MCF 10A (cell line): ENCODE data around the gene FAM200B. TPM values are rescaled to one million over a fixed set of nuclear protein-coding genes. Genes with fewer than 3 reads are reported as not detected.

Experiments
- BruUV-seq: library from RNA; stranded (reverse); fragments of 400-500 nt; replicated peaks from 2 replicates; lab custom pipeline; 2021; lab: Mats Ljungman, UMichigan
- CTCF ChIA-PET: fragments of 300-600 bp; sonication (Branson Sonifier 250); formaldehyde crosslinking; extraction: SDS; loops from one replicate; lab custom pipeline; 2021; ENCODE audit warnings: antibody characterized with exemption, inconsistent platforms; lab: Yijun Ruan, JAX
- POLR2A ChIA-PET: fragments of 300-600, 350-650 bp; sonication (Branson Sonifier 250); formaldehyde crosslinking; extraction: SDS; loops from one replicate; lab custom pipeline; 2020; ENCODE audit warnings: antibody characterized with exemption, inconsistent platforms; lab: Yijun Ruan, JAX
- DNase-seq: peaks from one replicate; pipeline ENCODE4 v3.0.0-alpha.2; 2018; ENCODE audit not compliant: unreplicated experiment
- H3K27ac Mint-ChIP-seq: one replicate; pipeline ENCODE4 v1.8.0; 2022; ENCODE audit warnings: mild to moderate bottlenecking, low read depth, mixed read lengths; ENCODE audit not compliant: unreplicated experiment
- H3K27me3 Mint-ChIP-seq: one replicate; pipeline ENCODE4 v1.8.0; 2022; ENCODE audit warnings: mixed read lengths; ENCODE audit not compliant: insufficient read depth, unreplicated experiment
- H3K36me3 Mint-ChIP-seq: one replicate; pipeline ENCODE4 v1.8.0; 2022; ENCODE audit warnings: mild to moderate bottlenecking, moderate library complexity, mixed read lengths; ENCODE audit not compliant: insufficient read depth, unreplicated experiment
- H3K4me1 Mint-ChIP-seq: one replicate; pipeline ENCODE4 v1.8.0; 2022; ENCODE audit warnings: mixed read lengths; ENCODE audit not compliant: insufficient read depth, unreplicated experiment
- H3K4me3 Mint-ChIP-seq: one replicate; pipeline ENCODE4 v1.8.0; 2022; ENCODE audit warnings: mild to moderate bottlenecking, moderate library complexity, mixed read lengths; ENCODE audit not compliant: unreplicated experiment
- H3K9me3 Mint-ChIP-seq: one replicate; pipeline ENCODE4 v1.8.0; 2022; ENCODE audit warnings: mixed read lengths; ENCODE audit not compliant: unreplicated experiment
- intact Hi-C: fragments of 100-400 bp; cut with micrococcal nuclease; formaldehyde crosslinking; loops from 2 replicates; pipeline ENCODE4 v1.14.1; 2022
- total RNA-seq: library from RNA; stranded (reverse); gene quantifications from 2 replicates; pipeline ENCODE4 v1.2.3, GENCODE V29; 2022
- TF ChIP-seq, protein P1 (sequence below): fragments of 200-600 bp; IDR thresholded peaks from one replicate; pipeline ENCODE4 v1.8.0; 2022; ENCODE audit warnings: antibody characterized with exemption, mild to moderate bottlenecking; ENCODE audit not compliant: unreplicated experiment

Gene FAM200B
- total RNA-seq, 1 experiment from 2014 or later, result 46.5 TPM

DNA sequence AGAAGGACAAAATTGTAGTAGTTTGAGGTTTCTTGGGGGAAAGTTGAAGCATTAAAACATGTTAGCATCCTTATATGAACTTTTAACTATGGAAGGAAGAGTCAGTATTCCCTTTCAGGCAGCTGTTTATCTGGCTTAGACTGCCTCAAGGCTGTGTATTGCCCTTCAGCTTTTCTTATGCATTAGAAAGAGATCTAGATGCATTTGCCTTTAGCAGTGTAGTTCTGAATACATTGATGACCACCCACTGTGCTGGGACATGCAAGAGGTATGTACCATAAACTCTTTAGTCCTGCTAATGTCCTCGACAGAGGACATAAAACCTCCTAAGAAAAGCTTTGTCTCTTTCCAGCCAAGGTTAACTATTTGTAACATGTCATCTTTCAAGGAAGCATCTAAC lies 2.9 kb downstream of the FAM200B start:
- no peaks in the 10 kb centered on the region for H3K9me3 Mint-ChIP-seq
- peaks cover 22% of the 10 kb centered on the region for H3K4me1 Mint-ChIP-seq
- no peak for DNase-seq
- no peak overlapping the region for H3K27ac Mint-ChIP-seq
- POLR2A ChIA-PET, result interaction anchor here (0.6 to 11.9 kb wide), 6 partner anchors 9 to 222 kb away, joined by 3 to 410 read pairs (median 4); partner anchors contain the start of gene FBXL5
- no TSS peak for BruUV-seq
- no peaks in the 10 kb centered on the region for H3K27me3 Mint-ChIP-seq
- CTCF ChIA-PET, result interaction anchor here (0.6 kb wide), 1 partner anchor 291 kb away, joined by 3 read pairs; no protein-coding TSS in a partner anchor
- TF ChIP-seq, protein P1, sequence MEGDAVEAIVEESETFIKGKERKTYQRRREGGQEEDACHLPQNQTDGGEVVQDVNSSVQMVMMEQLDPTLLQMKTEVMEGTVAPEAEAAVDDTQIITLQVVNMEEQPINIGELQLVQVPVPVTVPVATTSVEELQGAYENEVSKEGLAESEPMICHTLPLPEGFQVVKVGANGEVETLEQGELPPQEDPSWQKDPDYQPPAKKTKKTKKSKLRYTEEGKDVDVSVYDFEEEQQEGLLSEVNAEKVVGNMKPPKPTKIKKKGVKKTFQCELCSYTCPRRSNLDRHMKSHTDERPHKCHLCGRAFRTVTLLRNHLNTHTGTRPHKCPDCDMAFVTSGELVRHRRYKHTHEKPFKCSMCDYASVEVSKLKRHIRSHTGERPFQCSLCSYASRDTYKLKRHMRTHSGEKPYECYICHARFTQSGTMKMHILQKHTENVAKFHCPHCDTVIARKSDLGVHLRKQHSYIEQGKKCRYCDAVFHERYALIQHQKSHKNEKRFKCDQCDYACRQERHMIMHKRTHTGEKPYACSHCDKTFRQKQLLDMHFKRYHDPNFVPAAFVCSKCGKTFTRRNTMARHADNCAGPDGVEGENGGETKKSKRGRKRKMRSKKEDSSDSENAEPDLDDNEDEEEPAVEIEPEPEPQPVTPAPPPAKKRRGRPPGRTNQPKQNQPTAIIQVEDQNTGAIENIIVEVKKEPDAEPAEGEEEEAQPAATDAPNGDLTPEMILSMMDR, result no peak
- intact Hi-C loops, result no loop called here
- H3K4me3 Mint-ChIP-seq, result no peak overlapping the region
- H3K36me3 Mint-ChIP-seq, result peaks cover 36% of the 10 kb centered on the region

GRCh38 chr4:15688051-15688450 lies 6.4 kb downstream of the FAM200B start:
- BruUV-seq, result no TSS peak
- intact Hi-C loops, result no loop called here
- H3K27ac Mint-ChIP-seq, result no peak overlapping the region
- H3K4me1 Mint-ChIP-seq, result peaks cover 23% of the 10 kb centered on the region
- no peak for DNase-seq
- TF ChIP-seq, protein P1, result no peak
- H3K9me3 Mint-ChIP-seq, result no peaks in the 10 kb centered on the region
- no peak overlapping the region for H3K4me3 Mint-ChIP-seq
- H3K36me3 Mint-ChIP-seq, result peaks cover 29% of the 10 kb centered on the region
- POLR2A ChIA-PET, result interaction anchor here (0.6 to 2.9 kb wide), 6 partner anchors 9 to 209 kb away, joined by 3 to 14 read pairs (median 4); partner anchors contain the start of gene BST1
- H3K27me3 Mint-ChIP-seq, result no peaks in the 10 kb centered on the region
- CTCF ChIA-PET, result interaction anchor here (0.5 to 1.0 kb wide), 3 partner anchors 10 to 230 kb away, joined by 3 to 5 read pairs (median 3); no protein-coding TSS in a partner anchor

GRCh38 chr4:15689540-15689939 lies 7.9 kb downstream of the FAM200B start:
- TF ChIP-seq, protein P1, result no peak

DNA sequence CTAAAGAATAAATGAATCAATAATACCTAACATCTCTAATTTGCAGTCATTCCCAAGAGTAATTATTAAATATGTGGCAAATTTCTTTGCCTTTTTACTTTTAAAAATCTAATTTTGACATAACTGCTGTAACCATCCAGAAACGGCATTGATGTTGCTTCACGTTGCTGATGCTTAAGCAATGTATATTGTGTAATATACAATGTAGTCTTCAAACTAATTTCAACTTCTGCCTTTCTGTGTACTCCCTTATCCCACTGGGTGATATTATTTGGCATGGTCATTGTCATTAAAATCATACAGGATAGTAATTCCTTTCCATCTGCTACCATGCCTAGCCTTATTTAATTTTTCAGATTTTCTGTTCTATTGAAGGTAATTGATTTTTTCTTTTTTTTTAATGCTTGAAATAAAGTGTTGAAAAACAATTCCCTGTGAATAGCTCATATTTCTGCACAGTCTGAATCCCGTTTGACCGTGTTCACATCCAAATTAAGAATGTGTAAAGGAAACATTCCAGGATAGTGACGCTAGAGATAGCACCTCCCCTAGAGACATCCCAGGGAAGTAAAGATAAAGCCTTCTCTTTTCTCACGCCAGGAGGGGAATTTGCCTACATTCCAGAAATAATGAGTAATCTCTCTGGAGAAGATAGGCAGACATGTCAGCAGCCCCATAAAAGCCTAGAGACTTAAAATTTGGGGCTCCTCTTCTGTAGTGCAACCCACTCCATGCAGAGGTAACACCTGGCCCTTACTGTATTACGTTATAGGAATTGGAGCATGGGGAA lies 8.6 kb downstream of the FAM200B start:
- intact Hi-C loops, result loop anchor here (5.0 kb wide), 2 partner anchors 38 to 213 kb away; no protein-coding TSS in a partner anchor
- Mint-ChIP-seq H3K4me1 (peaks cover 24% of the 10 kb centered on the region), H3K9me3 (no peaks in the 10 kb centered on the region), H3K36me3 (peaks cover 29% of the 10 kb centered on the region), H3K27ac (no peak overlapping the region), H3K27me3 (no peaks in the 10 kb centered on the region), H3K4me3 (no peak overlapping the region)
- DNase-seq, result peak; percentile 70
- TF ChIP-seq, protein P1, result no peak
- BruUV-seq, result TSS peak; percentile 40
- POLR2A ChIA-PET, result interaction anchor here (0.7 to 2.3 kb wide), 3 partner anchors 9 to 36 kb away, joined by 3 to 8 read pairs (median 5); partner anchors contain the start of genes FAM200B and FBXL5
- CTCF ChIA-PET, result no interaction called here

More at GRCh38 chr4:15689540-15689939, 7.9 kb downstream of the FAM200B start:
- H3K36me3 Mint-ChIP-seq, result peaks cover 29% of the 10 kb centered on the region
- H3K27ac Mint-ChIP-seq, result no peak overlapping the region
- no TSS peak for BruUV-seq
- ChIA-PET CTCF (no interaction called here), POLR2A (interaction anchor here (1.4 to 2.9 kb wide), 2 partner anchors 13 to 36 kb away, joined by 4 to 14 read pairs; partner anchors contain the start of gene BST1)
- H3K4me1 Mint-ChIP-seq, result peaks cover 20% of the 10 kb centered on the region
- intact Hi-C loops, result no loop called here
- H3K9me3 Mint-ChIP-seq, result no peaks in the 10 kb centered on the region
- no peak overlapping the region for H3K4me3 Mint-ChIP-seq
- DNase-seq, result no peak
- no peaks in the 10 kb centered on the region for H3K27me3 Mint-ChIP-seq
